GM18858 (cell line): ENCODE data around the gene LCN12.

Source experiments
- ATAC-seq: cut with Tn5 transposase; IDR thresholded peaks from one replicate; pipeline ENCODE4 v1.9.1; 2021; ENCODE audit not compliant: unreplicated experiment

The LCN12 gene

GRCh38 chr9:136951541-136952320, at the start of gene LCN12:
LCN12 (plus strand) TSS chr9:136952273; CDS start chr9:136952328, 55 bp downstream.
- ATAC-seq = no peak

DNA sequence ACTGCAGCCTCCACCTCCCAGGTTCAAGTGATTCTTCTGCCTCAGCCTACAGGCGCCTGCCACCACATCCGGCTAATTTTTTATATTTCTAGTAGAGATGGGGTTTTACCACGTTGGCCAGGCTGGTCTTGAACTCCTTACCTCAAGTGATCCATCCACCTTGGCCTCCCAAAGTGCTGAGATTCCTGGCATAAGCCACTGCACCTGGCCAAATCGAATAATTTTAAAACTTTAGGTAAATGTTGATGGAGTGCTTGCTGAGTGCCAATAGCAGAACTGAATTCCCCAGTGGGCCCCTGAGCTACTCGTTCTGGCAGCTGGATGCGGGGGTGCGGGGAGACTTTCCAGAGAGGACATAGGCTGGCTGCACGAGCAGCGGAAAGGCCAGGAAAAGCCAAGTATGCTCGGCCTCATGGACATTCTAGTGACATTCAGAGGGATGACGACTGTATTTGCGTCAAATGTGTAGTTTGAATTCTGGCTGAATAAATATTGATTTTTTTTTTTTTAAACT, 49.0 kb upstream of the LCN12 start:
- ATAC-seq = no peak

- ATAC-seq = no peak
Measured at GRCh38 chr9:136906266-136906665, 45.8 kb upstream of the LCN12 start.

GRCh38 chr9:136907011-136907914, 44.8 kb upstream of the LCN12 start:
- ATAC-seq = no peak

DNA sequence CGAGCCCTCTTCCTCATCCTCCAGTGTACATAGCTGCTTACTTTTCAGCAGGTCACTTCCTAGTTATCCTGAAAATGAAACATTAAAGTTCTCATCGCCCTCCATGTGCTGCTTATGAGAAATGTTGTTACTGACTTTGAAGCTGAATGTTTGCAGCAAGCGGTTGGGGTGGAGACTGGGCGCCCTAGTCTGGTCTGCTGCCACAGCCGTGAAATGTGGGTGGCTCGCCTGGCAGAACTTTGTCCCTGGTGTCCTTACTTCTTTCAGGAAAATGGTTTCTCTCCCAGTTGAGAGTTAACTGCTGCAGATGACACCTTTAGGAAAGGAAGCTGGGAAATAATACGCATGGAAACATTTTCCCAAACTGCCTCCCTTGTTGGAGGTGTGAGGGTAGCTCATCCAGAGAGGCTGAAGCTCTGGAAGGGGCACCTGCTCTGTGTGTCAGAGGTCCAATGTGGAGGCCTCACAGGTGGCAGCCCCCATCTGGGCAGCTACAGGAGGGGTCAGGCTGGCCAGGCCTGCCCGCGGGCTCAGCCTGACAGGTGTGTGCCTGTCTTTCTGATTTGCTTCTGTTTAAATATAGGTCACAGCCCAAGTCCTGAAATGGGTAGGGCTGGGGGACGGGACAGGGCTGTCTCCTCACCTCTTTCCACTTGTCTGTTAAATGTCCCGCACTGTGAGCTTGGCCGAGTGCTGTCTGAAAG, 41.7 kb upstream of the LCN12 start:
- no peak for ATAC-seq

GRCh38 chr9:136910901-136911245, 41.2 kb upstream of the LCN12 start:
- no peak for ATAC-seq

DNA sequence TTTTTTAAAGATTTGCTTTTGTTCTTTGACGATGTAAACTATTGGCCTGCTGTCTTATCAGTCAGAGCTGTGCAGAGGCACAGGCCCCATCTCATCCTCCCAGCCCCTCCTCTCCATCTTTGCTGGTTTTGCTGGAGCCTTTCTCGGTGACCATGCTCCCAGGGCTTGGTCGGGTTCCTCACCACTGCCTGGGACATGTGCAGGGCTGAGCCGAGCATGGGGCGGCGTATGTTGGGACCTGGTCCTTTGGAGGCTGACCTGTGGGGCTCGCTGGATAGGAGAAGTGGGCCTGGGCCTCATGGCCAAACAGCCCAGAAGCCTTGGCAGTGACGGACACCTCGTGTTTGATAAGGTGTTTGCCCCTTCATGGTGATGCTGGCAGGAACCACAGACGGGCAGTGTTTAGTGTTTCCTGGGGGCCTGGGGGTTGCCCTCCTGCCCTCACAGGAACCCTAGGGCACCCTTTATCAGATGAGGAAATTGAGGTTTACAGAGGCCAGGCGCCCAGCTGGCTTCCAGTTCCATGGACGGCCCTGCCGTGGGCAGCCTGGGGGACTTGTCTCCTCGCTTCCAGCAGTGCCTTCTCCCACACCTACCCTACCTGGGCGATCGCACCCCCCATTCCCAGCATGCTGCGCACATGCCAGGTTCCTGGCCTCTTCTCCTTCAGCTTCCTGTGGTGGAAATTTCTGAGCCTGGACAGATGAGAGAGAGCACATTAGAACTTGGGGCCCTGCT, 38.2 kb upstream of the LCN12 start:
- ATAC-seq = no peak

DNA sequence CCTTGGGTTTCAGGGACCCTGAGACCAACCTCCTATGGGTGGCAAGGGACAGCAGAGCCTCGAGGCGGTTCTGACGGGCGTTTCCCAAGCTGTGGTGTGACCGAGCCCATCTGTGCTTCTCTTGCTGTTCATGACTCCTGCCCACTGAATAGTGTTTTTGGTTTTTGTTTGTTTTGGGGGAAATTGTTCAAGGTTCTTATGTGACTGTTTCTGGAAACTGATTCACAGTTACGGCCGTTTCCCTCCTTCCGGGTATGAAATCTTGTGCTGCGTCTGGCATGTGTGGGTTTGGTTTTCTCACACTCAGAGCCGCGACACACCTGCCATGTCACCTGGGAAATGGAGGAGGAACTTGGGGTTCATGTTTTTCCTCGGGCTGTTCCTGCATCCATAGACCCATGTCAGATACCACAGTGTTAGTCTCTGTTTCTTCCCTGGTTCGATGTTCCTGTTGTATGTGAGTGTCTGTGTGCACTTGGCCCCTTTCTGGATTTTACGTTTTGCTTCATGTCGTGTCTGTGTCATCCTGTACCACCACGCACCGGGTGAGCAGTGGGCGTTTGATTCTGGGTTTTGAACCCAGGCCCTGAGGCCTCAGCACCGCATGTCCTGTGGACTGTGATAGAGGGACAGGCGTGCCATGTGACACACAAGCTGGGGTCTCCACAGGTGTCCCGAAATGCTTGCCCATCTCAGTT, 36.3 kb upstream of the LCN12 start:
- no peak for ATAC-seq

DNA sequence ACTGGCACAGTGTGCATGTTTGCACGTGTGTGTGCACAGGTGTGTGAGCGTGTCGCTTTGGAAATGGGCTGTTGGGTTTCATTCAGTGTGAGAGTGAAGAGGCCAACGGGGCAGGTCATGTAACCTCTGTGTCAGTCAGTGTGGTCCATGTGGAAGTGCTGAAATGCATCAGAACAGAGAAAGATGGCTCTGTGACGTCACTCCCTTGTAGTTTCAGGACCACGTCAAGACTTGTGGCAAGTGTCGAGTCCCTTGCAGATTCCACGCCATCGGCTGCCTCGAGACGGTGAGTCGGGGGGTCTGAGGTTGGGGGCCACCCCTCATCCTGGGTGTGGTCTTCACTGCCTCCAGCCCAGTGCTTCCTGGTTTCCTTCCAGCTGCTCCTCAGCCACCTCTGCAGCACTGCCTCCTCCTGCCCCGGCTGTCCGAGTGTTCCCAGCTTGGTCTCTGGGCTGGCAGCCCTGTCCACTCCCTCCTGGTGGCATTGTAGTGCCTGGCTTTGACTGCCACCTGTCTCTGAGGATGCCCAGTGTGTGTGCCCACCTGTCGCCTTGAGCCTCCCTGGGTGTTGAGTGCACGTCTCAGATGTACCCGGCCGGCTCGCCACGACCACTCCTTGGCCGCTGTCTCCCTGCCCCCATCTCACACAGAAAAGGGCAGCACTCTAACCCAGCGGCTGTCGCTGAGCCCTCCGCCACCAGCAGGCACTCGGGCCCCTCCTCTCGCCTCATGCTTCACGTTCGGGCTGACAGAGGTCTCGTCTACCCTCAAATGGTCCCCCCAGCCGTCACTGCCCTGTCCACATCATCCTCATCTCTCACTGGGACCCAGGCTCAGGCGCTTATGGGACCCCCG, 35.5 kb upstream of the LCN12 start:
- ATAC-seq = no peak

DNA sequence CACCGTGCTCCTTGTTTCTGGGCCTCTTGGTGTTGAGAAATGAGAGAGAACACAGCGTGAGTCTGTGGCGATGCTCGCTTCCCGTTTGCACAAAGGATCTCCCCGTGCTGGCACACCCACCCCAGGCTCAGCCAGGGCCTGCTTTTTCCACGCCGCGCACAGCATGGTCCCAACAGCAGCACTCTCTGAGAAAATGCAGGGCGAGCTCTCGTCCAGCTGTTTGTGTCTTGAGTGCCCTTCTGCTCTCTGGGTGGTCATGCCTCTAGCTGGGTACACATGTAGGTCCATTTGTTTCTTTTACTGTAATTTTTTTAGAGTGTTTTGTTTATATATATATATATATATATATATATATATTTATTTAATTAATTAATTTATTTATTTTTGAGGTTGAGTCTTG, 34.2 kb upstream of the LCN12 start:
- ATAC-seq = no peak

GRCh38 chr9:136920069-136920468, 32.0 kb upstream of the LCN12 start:
- ATAC-seq = no peak

GRCh38 chr9:136920734-136921231, 31.3 kb upstream of the LCN12 start:
- ATAC-seq = no peak

GRCh38 chr9:136921307-136921706, 30.8 kb upstream of the LCN12 start:
- ATAC-seq = no peak

DNA sequence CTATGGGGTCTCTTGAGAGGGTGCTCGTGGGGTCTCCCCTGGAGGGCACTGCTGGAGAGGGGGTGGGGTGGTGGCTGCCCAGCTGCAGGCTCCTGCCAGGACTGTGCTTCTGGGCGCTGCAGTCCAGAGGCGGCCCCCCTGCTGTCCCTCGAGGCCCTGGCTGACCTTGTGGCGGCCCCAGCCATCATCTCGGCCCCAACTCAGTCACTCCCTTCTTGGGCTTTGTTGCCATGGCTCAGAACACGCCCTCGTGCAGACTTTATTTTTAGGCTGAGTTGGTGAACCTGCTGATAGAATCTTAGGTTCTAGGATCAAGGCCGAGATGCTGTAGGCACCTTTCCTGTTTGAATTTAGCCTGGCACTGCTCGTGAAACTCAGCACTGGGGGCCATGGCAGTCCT, 30.4 kb upstream of the LCN12 start:
- no peak for ATAC-seq

GRCh38 chr9:136922540-136922939, 29.5 kb upstream of the LCN12 start:
- ATAC-seq = no peak

DNA sequence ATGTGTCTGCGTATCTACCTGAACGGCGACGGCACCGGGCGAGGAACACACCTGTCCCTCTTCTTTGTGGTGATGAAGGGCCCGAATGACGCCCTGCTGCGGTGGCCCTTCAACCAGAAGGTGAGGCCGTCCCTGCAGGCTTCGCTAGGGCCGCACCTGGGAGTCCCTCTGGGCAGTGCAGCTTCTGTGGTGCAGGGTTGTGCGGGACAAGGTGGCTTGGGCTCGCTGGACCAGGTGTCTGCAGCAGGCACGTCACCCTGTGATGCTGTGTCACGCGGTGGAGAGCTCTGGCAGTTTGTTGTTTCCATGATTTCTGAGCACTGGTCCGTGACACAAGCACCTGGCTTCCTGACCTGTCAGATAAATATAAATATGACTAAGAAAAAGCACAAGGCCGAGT, 28.2 kb upstream of the LCN12 start:
- ATAC-seq = no peak

DNA sequence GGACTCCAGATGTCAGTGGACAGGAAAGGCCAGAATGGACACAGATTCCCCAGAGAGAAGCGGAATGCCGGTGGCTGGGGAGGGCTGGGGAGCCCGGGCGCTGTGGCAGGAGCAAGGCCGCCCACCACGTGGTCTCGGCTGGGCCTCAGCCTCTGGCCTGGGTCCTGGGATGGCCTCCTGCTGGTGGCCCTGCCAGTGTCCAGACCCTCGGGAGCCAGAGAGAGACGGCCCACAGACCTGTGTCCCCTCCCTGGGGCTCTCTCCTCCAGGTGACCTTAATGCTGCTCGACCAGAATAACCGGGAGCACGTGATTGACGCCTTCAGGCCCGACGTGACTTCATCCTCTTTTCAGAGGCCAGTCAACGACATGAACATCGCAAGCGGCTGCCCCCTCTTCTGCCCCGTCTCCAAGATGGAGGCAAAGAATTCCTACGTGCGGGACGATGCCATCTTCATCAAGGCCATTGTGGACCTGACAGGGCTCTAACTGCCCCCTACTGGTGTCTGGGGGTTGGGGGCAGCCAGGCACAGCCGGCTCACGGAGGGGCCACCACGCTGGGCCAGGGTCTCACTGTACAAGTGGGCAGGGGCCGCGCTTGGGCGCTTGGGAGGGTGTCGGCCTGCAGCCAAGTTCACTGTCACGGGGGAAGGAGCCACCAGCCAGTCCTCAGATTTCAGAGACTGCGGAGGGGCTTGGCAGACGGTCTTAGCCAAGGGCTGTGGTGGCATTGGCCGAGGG, 26.5 kb upstream of the LCN12 start:
- ATAC-seq = no peak

- ATAC-seq = no peak
Measured at GRCh38 chr9:136926154-136926704, 25.8 kb upstream of the LCN12 start.
